A549 (cell line): ENCODE results near the gene ALG11.

ENCODE experiments used
- CTCF ChIP-seq: fragments of >200 bp; sonication (Bioruptor Twin); formaldehyde crosslinking; IDR thresholded peaks from 3 replicates; pipeline ENCODE4 v1.5.1; 2016
- EHMT2 ChIP-seq: fragments of 200-600 bp; sonication (generic); IDR thresholded peaks from 2 replicates; pipeline ENCODE4 v1.6.1; 2016; ENCODE audit warnings: antibody characterized with exemption, low read depth, mild to moderate bottlenecking, moderate library complexity
- HDAC2 ChIP-seq: fragments of 200-600 bp; sonication (generic); IDR thresholded peaks from 2 replicates; pipeline ENCODE4 v1.6.1; 2016
- POLR2A ChIP-seq: IDR thresholded peaks from 2 replicates; pipeline ENCODE4 v1.6.1; 2012; ENCODE audit warnings: mild to moderate bottlenecking, low read length
- RFX5 ChIP-seq: fragments of 450-650 bp; IDR thresholded peaks from 2 replicates; pipeline ENCODE4 v1.7.1; 2014; ENCODE audit warnings: antibody characterized with exemption, mild to moderate bottlenecking, moderate library complexity
- SMC3 ChIP-seq: fragments of >200 bp; sonication (Bioruptor Twin); formaldehyde crosslinking; IDR thresholded peaks from 3 replicates; pipeline ENCODE4 v1.6.1; 2018; ENCODE audit warnings: inconsistent platforms
- USF2 ChIP-seq: fragments of 450-650 bp; IDR thresholded peaks from 2 replicates; pipeline ENCODE4 v1.6.1; 2014; ENCODE audit warnings: antibody characterized with exemption

- no peak for TF ChIP-seq CTCF
- TF ChIP-seq EHMT2 = no peak
- no peak for TF ChIP-seq USF2
- no peak for TF ChIP-seq POLR2A
- TF ChIP-seq SMC3 = no peak
- no peak for TF ChIP-seq HDAC2
- no peak for TF ChIP-seq RFX5
Observed at GRCh38 chr13:51974482-51974881, 37.7 kb upstream of the ALG11 start.
